ENCODE measurements around the gene GBA2.

GRCh38 chr9:35793461-35793860 lies 44.4 kb upstream of the GBA2 start:
- TF ChIP-seq RARB (CRISPR knock-in tag; IDR thresholded peaks at IDR 0.05) (no peak), CSDC2 (CRISPR knock-in tag; IDR thresholded peaks at IDR 0.05) (no peak), PPARA (CRISPR knock-in tag; IDR thresholded peaks at IDR 0.05; ENCODE audit: borderline replicate concordance) (no peak), ZFP3 (CRISPR knock-in tag; IDR thresholded peaks at IDR 0.05) (no peak), PATZ1 (CRISPR knock-in tag; IDR thresholded peaks at IDR 0.05; ENCODE audit: borderline replicate concordance) (no peak), OSR1 (CRISPR knock-in tag; IDR thresholded peaks at IDR 0.05) (no peak), TSHZ2 (CRISPR knock-in tag; IDR thresholded peaks at IDR 0.05) (no peak)
